ENCODE data around the gene TXLNA.
"Not testable (repeated sequence)": the region's sequence is repeated elsewhere in the genome, so short reads cannot be mapped to it uniquely, and the experiment has no call there.

The TXLNA gene

DNA sequence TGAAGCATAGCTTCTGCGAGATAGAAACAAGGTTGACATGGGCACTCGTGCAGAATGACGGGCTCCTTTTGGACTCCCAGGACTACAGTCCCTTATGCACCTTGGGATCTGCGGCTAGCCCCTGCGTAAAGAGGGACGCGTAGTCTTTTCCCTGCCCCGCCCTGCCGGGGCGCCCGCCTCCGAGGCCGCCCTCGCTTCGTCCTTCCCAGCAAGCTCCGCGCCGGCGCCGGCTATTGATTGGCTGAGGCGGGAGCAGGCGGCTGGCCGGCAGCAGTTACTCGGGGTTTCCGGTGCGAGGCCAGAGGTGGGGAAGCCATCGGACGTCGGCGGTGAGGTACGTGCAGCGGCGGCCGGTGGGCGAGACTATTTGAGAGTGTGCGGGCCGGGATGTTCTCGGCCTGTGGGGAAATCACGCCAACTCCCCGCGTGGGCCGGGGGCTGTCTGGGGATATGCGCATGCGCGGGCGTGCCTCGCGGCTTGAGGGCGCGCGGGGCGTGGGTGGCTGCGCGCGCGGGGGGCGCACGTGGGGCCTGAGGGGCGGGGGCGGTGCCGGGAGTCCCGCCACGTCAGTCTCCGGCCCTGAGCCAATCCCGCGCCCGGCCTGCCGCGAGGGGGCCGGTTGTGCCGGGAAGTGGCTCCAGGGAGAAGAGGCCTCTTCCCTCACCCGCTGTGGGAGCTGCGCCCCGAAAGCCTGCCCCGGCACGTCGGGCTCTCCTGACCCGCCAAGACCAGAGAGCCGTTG is at the start of gene TXLNA:
Gene TXLNA, plus strand, starts transcription at position 233 of the 743 bp plus-strand sequence. CDS start 671 bp downstream, outside the sequence.
- peak within 1 kb of the TSS; percentile 80 for H3K4me3 ChIP-seq (ENCODE audit: low read length)
- DNase-seq (ENCODE audit: low read depth), result peak; percentile 92
- TF ChIP-seq, protein P1, sequence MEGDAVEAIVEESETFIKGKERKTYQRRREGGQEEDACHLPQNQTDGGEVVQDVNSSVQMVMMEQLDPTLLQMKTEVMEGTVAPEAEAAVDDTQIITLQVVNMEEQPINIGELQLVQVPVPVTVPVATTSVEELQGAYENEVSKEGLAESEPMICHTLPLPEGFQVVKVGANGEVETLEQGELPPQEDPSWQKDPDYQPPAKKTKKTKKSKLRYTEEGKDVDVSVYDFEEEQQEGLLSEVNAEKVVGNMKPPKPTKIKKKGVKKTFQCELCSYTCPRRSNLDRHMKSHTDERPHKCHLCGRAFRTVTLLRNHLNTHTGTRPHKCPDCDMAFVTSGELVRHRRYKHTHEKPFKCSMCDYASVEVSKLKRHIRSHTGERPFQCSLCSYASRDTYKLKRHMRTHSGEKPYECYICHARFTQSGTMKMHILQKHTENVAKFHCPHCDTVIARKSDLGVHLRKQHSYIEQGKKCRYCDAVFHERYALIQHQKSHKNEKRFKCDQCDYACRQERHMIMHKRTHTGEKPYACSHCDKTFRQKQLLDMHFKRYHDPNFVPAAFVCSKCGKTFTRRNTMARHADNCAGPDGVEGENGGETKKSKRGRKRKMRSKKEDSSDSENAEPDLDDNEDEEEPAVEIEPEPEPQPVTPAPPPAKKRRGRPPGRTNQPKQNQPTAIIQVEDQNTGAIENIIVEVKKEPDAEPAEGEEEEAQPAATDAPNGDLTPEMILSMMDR (conservative IDR thresholded peaks at IDR 0.05; ENCODE audit: low read length), result peak; percentile 13; the same call in 1 of the 2 replicates

- not testable (repeated sequence) for DNase-seq (ENCODE audit: low read depth); H3K4me3 ChIP-seq (ENCODE audit: low read length)
These were observed 45.6 kb upstream of the TXLNA start for GRCh38 chr1:32133950-32134280.

DNA sequence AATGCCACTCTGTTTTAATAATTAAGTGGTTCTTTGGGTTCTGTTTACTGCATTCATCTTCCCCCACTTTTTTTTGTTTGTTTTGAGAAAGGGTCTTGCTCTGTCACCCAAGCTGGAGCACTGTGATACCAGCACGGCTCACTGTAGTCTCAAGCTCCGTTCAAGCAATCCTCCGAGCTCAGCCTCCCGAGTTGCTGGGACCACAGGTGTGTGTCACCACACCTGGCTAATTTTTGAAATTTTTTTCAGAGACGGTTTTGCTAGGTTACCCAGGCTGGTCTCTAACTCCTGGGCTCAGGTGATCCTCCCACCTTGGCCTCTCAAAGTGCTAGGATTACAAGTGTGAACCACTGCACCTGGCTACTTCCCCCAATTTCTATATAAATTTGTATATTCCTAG is 42.4 kb upstream of the TXLNA start:
- TF ChIP-seq, protein P1 (conservative IDR thresholded peaks at IDR 0.05; ENCODE audit: low read length), result no peak
- no peak for DNase-seq (ENCODE audit: low read depth)
- no peak overlapping the region for H3K4me3 ChIP-seq (ENCODE audit: low read length)

DNA sequence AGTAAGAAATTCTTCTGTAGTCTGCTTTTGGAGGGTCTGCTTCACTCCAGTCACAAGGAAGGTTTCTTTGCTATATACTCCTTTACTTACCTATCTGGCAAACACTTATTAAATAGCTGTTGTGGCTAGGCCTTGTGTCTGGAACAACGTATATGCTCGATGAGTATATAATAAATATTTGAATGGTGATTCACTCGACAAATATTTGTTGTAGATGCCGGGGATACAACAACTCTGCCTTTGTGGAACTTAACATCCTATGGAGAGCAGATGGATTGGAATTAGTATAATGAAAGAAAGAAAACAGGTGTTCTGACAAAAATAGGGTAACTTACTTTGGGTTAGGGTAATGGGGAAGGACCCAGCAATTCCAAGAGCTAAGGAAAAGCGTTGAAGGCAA is 40.5 kb upstream of the TXLNA start:
- DNase-seq (ENCODE audit: low read depth), result peak; percentile 39
- no peak overlapping the region for H3K4me3 ChIP-seq (ENCODE audit: low read length)
- TF ChIP-seq, protein P1 (conservative IDR thresholded peaks at IDR 0.05; ENCODE audit: low read length), result no peak

DNA sequence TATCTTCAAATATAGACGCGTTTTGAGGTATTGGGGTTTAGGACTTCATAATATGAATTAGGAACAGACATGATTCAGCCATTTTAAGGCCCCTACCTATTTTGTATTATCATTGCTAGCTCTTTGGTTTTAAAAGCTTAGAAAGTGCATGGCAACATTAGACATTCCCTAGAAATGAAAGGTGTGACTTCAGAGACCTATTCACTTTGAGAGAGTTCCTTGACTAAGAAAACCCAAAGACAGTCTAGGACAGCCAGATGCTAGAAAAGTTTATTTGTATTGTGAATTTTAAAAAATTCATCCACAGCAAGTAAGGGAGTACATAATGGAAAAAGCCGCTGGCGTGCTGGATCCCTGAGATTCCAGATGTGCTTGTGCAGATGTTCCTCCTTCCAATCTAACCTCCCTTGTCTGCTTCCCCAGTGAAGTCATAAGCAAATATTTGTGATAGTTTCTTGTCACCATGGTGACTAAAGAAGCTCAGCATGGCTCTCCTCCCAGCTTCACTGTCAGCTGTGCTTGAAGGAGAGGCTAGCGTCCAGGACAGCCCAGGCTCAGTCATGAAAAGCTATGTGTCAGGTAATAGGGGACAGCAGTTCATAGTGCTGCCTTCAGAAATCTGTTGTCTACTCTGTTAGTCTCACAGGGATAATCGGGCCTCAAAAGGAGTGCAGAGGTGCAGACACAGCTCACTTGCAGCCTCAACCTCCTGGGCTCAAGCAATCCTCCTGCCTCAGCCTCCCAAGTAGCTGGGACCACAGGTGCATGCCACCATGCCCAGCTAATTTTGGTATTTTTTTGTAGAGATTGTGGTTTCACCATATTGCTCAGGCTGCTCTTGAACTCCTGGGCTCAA is 36.8 kb upstream of the TXLNA start:
- H3K4me3 ChIP-seq (ENCODE audit: low read length), result no peak overlapping the region
- DNase-seq (ENCODE audit: low read depth), result peak; percentile 95
- TF ChIP-seq, protein P1 (conservative IDR thresholded peaks at IDR 0.05; ENCODE audit: low read length), result no peak

- not testable (repeated sequence) for H3K4me3 ChIP-seq (ENCODE audit: low read length); DNase-seq (ENCODE audit: low read depth)
These were observed 36.2 kb upstream of the TXLNA start for GRCh38 chr1:32143302-32143695.

DNA sequence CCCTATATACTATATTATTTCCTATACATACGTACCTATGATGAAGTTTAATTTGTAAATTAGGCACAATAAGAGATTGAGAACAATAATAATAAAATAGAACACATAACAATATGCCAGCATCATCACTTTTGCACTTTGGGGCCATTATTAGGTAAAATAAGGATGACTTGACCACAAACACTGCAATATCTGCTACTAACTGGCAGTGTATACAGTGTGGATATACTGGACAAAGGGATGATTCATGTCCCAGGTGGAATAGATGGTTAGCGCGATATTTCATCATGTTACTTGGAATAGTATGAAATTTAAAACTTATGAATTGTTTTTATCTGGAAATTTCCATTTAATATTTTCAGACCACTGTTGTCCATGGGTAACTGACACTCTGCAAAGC is 35.4 kb upstream of the TXLNA start:
- TF ChIP-seq, protein P1 (conservative IDR thresholded peaks at IDR 0.05; ENCODE audit: low read length), result no peak
- DNase-seq (ENCODE audit: low read depth), result no peak
- H3K4me3 ChIP-seq (ENCODE audit: low read length), result no peak overlapping the region

DNA sequence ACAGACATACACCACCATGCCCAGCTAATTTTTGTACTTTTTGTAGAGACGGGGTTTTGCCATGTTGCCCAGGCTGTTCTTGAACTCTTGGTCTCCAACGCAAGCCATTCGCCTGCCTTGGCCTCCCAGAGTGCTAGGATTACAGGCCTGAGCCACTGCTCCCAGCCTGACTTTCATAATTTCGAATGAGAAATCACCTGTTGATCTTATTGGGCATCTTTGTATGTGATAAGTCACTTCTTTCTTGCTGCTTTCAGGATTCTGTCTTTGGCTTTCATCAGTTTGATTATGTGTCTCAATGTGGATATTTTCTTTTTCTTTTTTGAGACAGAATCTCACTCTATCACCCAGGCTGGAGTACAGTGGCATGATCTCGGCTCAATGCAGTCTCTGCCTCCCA is 31.7 kb upstream of the TXLNA start:
- DNase-seq (ENCODE audit: low read depth); H3K4me3 ChIP-seq (ENCODE audit: low read length): not testable (repeated sequence)
